IPS-20b (cell line): ENCODE measurements around the gene AVPR1B.

Experiments
- H3K27ac ChIP-seq: one replicate; pipeline ENCODE4 v1.5.1; 2013; ENCODE audit warnings: low read length
- H3K27me3 ChIP-seq: 2 replicates; pipeline ENCODE4 v1.6.1; 2013; ENCODE audit warnings: mild to moderate bottlenecking, low read length, inconsistent platforms; ENCODE audit not compliant: insufficient read depth
- H3K36me3 ChIP-seq: 2 replicates; pipeline ENCODE4 v1.6.1; 2013; ENCODE audit warnings: low read depth, mild to moderate bottlenecking, inconsistent platforms, low read length, moderate library complexity; ENCODE audit not compliant: insufficient read depth
- H3K4me1 ChIP-seq: 2 replicates; pipeline ENCODE4 v1.6.1; 2013; ENCODE audit warnings: mild to moderate bottlenecking, control low read depth, inconsistent platforms, low read length, moderate library complexity; ENCODE audit not compliant: insufficient read depth
- H3K4me3 ChIP-seq: 2 replicates; pipeline ENCODE4 v1.5.1; 2013; ENCODE audit warnings: mild to moderate bottlenecking, low read length, inconsistent platforms
- H3K9ac ChIP-seq: 2 replicates; pipeline ENCODE4 v1.6.1; 2013; ENCODE audit warnings: low read depth, mild to moderate bottlenecking, inconsistent platforms, low read length, moderate library complexity
- H3K9me3 ChIP-seq: 2 replicates; pipeline ENCODE4 v1.6.1; 2013; ENCODE audit warnings: mild to moderate bottlenecking, low read depth, low read length, inconsistent platforms; ENCODE audit not compliant: insufficient read depth

AVPR1B gene

DNA sequence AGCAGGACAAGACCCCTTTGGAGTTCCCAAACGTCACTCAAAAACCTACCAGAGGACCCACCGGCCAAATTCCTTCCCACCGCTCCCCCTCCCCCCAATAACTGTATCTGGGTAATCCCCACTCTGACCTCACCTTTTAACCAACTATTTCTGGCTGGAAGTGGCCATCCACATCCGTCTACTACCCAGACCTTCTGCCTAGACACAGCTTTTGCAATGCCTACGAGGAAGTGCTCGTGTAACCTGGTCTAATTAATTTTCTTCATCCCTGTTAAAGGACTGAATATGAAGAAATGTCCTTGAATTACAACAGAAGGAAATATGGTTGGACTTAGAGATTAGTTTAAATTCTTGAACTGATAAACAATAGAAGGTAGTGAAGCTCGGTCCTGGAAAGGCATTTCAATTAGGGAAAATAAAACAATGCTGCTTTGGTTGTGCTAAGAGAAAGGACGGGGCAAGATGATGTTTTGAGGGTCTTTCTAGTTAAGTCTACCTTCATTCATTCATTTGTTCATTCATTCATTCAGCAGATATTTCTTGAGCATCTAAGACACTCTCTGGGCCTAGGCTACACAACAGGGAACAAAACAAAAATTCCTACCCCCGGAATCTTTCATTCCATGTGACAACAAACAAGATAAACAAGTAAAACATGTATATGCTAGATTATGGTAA is 18.8 kb downstream of the AVPR1B start:
- Histone ChIP-seq H3K27me3 (no peaks in the 10 kb centered on the region), H3K36me3 (no peaks in the 10 kb centered on the region), H3K9me3 (no peaks in the 10 kb centered on the region), H3K4me1 (no peaks in the 10 kb centered on the region), H3K27ac (no peak overlapping the region), H3K4me3 (no peak overlapping the region), H3K9ac (no peak overlapping the region)

DNA sequence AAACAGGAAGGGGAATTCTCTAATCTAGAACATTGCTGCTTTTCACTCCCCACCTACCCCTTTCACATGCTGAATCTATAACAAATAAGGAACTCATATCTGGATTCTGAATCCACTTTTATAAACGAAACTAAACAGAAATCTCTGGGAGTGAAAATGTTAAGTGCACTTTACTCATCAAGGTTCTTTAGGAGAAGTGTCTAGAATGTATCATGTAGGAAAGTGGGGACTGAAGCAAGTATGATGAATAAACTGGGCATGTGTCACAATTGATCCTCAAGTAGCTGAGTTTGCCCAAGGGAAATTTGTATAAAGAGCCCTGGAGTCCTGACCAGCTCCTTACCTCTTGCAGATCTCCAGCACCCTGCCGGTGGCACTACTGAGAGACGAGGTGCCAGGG is 19.8 kb downstream of the AVPR1B start:
- H3K4me3 ChIP-seq: no peak overlapping the region
- no peak overlapping the region for H3K9ac ChIP-seq
- no peaks in the 10 kb centered on the region for H3K36me3 ChIP-seq
- H3K27ac ChIP-seq: no peak overlapping the region
- no peaks in the 10 kb centered on the region for H3K4me1 ChIP-seq
- no peaks in the 10 kb centered on the region for H3K27me3 ChIP-seq
- no peaks in the 10 kb centered on the region for H3K9me3 ChIP-seq

DNA sequence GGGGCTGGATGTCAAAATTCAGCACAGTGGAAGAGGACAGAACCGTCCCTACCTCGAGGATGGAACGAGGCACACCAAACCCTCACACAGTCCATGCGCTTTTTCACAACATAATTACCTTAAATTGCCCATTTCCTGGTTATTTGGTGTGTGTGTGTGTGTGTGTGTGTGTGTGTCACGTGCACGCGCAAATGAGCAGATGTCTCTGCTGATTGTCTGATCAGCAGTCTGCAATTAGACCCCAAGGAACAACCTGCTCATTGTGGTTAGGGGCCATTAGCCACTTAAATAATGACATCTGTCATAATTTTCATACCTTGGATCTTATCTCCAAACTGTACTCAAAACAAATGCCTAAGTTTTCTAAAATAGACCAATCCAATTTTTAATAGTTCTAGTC is 23.2 kb downstream of the AVPR1B start:
- H3K4me1 ChIP-seq: no peaks in the 10 kb centered on the region
- H3K27me3 ChIP-seq: no peaks in the 10 kb centered on the region
- no peak overlapping the region for H3K9ac ChIP-seq
- H3K36me3 ChIP-seq: no peaks in the 10 kb centered on the region
- H3K27ac ChIP-seq: no peak overlapping the region
- no peaks in the 10 kb centered on the region for H3K9me3 ChIP-seq
- H3K4me3 ChIP-seq: no peak overlapping the region

DNA sequence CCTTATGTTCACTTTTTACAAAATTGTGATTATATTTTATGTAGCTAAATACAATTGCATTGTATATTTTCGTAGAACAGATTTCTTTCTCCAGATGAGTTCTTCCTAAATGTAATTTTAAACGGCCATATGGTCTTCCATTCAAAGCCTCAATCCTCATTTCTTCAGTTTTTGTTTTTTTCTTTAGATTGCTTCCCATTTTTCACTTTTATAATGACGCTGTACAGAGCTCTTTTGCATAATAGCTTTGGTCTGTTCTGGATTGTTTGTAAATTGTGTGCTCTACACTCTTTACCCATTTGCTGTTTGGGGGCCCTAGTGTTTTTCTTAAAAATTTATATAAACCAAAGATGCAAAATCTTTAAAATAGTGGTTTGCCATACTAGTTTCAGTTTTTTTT is 27.8 kb downstream of the AVPR1B start:
- no peak overlapping the region for H3K4me3 ChIP-seq
- no peak overlapping the region for H3K27ac ChIP-seq
- H3K36me3 ChIP-seq: no peaks in the 10 kb centered on the region
- H3K27me3 ChIP-seq: no peaks in the 10 kb centered on the region
- no peak overlapping the region for H3K9ac ChIP-seq
- no peaks in the 10 kb centered on the region for H3K9me3 ChIP-seq
- no peaks in the 10 kb centered on the region for H3K4me1 ChIP-seq

DNA sequence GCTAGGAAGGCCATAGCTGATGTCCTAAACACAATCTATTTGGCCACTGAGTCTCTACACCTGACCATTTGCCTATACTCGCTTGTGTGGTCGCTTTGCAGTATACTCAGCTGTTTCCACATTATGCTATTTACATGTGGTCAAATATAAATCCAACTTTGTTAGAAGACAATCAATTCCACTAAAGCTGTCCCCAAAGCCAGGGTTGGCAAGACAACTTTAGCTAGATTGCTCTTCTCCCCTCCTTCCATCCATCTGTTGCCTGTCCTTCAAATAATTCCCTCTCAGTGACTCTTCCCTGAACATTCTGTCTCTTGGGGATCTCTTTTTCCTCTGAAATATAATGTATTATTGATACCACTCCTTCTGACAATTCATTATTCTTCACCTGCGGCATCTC is 30.1 kb downstream of the AVPR1B start:
- no peaks in the 10 kb centered on the region for H3K27me3 ChIP-seq
- H3K36me3 ChIP-seq: no peaks in the 10 kb centered on the region
- H3K4me1 ChIP-seq: no peaks in the 10 kb centered on the region
- no peak overlapping the region for H3K27ac ChIP-seq
- H3K9me3 ChIP-seq: no peaks in the 10 kb centered on the region
- no peak overlapping the region for H3K9ac ChIP-seq
- no peak overlapping the region for H3K4me3 ChIP-seq

DNA sequence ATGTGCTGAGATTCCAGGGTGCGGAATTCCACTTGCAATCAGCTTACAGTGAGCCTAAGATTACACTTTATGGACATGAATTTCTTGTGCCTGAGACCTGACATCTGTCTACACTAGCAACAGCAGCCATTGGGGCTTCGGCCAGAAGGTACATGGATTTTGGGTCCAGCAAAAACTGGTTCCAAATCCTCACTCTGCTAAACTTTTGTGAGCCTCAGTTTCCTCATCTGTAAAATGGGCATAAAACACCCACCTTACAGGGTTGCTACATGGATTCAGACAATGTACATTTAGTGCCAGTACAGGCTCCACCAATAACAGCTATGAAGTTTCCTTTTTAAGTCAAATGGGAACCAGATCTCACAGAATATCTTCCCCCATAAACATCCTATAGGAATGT is 33.4 kb downstream of the AVPR1B start:
- Histone ChIP-seq H3K4me1 (no peaks in the 10 kb centered on the region), H3K36me3 (no peaks in the 10 kb centered on the region)

DNA sequence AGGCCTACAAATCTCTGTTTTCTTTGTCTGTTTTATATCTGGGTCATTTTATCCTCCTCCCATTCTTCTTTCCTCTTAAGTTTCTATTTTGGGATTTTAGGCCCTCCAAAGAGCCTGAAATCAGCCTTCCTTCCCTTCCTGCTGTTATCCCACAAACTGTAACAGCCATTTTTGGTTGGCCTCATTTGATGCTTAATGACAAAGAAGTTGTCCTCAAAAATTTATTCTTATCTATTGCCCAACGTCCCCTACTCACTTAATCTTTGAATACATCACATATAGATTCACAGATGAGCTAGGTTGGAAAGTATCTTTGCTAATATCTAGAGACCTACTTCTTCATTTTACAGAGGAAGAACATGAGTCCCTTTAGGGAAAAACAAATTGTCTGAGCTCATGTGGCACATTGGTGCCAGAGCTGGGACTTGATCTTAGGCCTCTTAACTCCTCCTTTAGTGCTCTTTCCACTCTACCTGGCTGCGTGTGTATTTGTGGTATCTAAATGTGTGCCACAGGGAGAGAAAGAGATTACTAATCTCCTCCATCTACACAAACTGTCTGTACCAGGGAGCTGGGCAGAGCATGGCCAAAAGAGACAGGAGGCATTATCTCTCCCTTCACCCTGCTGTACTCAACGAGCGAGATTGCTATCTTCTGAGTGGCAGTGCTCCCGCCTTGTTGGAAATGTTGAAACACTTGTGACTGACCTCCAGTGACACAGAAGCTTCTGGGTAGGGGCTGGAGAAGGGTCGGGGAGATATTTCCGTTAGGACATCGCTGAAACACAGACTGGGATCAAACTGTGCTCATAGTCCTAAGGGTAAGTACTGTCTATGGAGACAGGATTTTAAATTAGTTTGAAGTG is 34.1 kb downstream of the AVPR1B start:
- H3K9ac ChIP-seq: no peak overlapping the region

More for the DNA sequence above, 33.4 kb downstream of the AVPR1B start:
- no peaks in the 10 kb centered on the region for H3K27me3 ChIP-seq
- H3K9me3 ChIP-seq: no peaks in the 10 kb centered on the region
- H3K4me3 ChIP-seq: no peak overlapping the region
- H3K9ac ChIP-seq: no peak overlapping the region
- no peak overlapping the region for H3K27ac ChIP-seq

DNA sequence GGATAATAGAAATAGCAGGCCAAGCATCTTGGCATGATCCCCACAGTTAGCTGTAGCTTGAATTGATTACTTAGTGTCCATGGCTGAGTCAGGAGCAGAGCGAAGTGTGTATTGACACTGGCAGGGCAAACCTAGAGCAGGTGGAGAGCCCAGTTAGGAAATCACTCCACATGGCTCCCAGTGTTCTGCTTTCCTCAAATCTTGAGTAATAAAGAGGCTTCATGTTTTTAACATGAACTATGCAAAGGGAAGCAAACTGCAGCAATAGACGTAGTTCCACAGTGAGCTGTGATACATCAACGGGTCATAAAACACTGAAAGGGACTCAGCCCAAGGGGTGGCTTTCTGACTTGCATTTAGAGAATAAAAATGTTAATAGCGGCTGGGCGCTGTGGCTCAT is 35.3 kb downstream of the AVPR1B start:
- Histone ChIP-seq H3K27me3 (no peaks in the 10 kb centered on the region), H3K4me1 (no peaks in the 10 kb centered on the region), H3K36me3 (no peaks in the 10 kb centered on the region), H3K9me3 (no peaks in the 10 kb centered on the region), H3K9ac (no peak overlapping the region), H3K27ac (no peak overlapping the region), H3K4me3 (no peak overlapping the region)

More for the DNA sequence above, 34.1 kb downstream of the AVPR1B start:
- Histone ChIP-seq H3K27ac (no peak overlapping the region), H3K4me3 (no peak overlapping the region), H3K27me3 (no peaks in the 10 kb centered on the region), H3K36me3 (no peaks in the 10 kb centered on the region), H3K4me1 (no peaks in the 10 kb centered on the region), H3K9me3 (no peaks in the 10 kb centered on the region)

DNA sequence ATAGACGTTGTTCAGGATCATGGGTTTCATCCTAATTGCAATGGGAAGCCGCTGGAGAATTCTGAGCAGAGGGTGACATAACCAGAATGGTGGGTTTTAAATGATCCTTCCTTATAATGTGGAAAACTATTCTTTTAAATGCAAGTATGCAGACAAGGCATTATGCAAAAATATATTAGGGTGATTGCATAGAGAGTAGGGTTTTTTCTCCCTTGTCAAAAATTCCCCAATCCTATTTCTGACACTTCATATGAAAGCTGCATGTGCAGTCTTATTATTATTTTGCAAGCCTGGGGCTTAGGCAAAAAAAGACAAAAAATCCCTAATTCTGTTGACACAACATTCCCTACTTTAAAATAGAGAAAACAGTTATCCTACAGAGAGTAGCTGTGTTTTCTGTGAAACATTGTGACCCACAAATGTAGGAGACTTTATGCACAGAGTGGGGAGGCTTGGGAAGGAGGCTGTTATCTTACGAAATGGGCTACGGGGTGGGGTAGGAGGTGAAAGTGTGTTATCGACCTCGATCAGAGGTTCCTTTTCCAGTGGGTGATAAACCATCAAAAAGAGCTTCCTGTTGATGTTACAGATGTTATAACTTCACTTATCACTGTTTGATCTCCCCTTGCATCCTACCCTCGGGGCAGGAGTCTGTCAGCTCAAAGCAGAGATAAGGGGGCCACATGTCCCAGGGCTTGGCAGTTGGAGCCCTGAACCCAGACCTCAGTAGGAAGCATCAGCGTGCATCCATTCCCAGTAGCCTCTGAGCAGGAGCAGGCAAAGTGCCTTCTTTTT is 37.0 kb downstream of the AVPR1B start:
- Histone ChIP-seq H3K36me3 (no peaks in the 10 kb centered on the region), H3K9ac (no peak overlapping the region), H3K27ac (no peak overlapping the region), H3K4me1 (no peaks in the 10 kb centered on the region; the same call in 1 of the 2 replicates), H3K27me3 (no peaks in the 10 kb centered on the region), H3K9me3 (no peaks in the 10 kb centered on the region), H3K4me3 (no peak overlapping the region)

DNA sequence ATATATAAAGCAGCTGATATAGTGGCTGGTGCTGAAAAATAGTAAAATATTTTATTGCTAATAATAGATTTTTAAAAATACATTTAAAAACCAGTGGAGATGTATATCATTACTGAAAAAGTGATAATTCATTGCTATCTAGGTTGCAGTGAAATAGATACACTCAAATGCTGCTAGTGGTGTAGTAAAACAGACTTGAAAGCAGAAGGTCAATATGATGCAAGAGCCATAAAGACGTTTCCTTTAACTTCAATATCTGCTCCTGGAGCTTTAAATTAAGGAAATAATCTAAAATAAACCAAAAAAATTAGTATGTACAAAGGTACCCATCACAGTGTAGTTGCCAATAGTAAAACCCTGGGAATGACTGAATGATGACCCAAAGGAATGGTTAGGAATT is 38.1 kb downstream of the AVPR1B start:
- no peaks in the 10 kb centered on the region for H3K36me3 ChIP-seq
- H3K4me3 ChIP-seq: no peak overlapping the region
- no peaks in the 10 kb centered on the region; the same call in 1 of the 2 replicates for H3K4me1 ChIP-seq
- no peak overlapping the region for H3K27ac ChIP-seq
- no peaks in the 10 kb centered on the region for H3K27me3 ChIP-seq
- no peak overlapping the region for H3K9ac ChIP-seq
- no peaks in the 10 kb centered on the region for H3K9me3 ChIP-seq

DNA sequence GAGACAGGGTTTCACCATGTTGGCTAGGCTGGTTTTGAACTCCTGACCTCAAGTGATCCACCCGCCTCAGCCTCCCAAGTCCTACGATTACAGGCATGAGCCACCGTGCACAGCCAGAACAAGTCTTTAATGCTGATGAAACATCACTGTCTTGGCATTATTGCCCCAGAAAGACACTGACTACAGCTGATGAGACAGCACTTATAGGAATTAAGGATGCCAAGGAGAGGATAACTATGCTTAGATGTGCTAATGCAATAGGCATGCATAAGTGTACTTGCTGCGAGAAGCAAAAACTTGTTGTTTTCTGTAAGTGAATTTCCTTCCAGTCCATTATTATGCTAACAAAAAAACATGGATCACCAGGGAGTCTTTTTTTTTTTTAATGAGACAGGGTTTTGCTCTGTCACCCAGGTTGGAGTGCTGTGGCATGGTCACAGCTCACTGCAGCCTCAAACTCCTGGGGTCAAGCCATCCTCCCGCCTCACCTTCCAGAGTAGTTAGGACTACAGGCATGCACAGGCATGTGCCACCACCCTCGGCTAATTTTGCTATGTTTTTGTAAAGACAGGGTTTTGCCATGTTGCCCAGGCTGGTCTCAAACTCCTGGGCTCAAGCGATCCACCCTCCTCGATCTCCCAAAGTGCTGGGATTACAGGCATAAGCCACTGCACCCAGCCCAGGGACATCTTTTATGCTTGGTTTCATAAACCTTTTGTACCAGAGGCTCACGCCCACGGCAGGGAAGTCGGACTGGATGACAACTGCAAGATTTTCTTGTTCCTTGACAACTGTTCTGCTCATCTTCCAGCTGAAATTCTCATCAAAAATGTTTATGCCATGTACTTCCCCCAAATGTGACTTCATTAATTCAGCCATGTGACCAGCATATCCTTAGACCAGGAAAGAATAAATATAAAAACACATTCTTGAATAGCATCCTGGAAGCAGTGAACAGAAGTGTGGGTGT is 41.1 kb downstream of the AVPR1B start:
- Histone ChIP-seq H3K4me1 (no peaks in the 10 kb centered on the region; the same call in 1 of the 2 replicates), H3K4me3 (no peak overlapping the region), H3K9me3 (no peaks in the 10 kb centered on the region), H3K36me3 (no peaks in the 10 kb centered on the region), H3K9ac (no peak overlapping the region), H3K27me3 (no peaks in the 10 kb centered on the region), H3K27ac (no peak overlapping the region)
